Measurements from ENCODE around the gene USP17L27.
"Not testable (repeated sequence)": the region's sequence is repeated elsewhere in the genome, so short reads cannot be mapped to it uniquely, and the experiment has no call there.

Gene USP17L27, protein sequence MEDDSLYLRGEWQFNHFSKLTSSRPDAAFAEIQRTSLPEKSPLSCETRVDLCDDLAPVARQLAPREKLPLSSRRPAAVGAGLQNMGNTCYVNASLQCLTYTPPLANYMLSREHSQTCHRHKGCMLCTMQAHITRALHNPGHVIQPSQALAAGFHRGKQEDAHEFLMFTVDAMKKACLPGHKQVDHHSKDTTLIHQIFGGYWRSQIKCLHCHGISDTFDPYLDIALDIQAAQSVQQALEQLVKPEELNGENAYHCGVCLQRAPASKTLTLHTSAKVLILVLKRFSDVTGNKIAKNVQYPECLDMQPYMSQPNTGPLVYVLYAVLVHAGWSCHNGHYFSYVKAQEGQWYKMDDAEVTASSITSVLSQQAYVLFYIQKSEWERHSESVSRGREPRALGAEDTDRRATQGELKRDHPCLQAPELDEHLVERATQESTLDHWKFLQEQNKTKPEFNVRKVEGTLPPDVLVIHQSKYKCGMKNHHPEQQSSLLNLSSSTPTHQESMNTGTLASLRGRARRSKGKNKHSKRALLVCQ

DNA sequence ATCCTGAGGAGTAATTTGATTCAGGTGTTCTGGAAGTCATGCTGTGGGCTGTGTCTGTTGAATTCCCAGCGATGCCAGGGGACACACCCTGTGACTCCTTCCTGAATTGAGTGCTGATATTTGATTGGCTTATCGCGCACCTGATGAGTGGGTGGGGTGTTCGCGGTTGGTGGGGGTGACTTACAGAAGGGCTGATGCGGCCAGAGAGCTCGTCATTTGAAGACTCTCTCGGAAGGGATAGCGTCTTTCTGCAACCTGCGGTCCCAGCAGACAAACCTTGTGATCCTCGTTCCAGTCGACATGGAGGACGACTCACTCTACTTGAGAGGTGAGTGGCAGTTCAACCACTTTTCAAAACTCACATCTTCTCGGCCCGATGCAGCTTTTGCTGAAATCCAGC is at the start of gene USP17L27:
USP17L27 (plus strand) TSS at position 301 of the 400 bp plus-strand sequence; CDS start at position 301, 0 bp downstream.
- not testable (repeated sequence) for DNase-seq (ENCODE audit: low spot score)

DNA sequence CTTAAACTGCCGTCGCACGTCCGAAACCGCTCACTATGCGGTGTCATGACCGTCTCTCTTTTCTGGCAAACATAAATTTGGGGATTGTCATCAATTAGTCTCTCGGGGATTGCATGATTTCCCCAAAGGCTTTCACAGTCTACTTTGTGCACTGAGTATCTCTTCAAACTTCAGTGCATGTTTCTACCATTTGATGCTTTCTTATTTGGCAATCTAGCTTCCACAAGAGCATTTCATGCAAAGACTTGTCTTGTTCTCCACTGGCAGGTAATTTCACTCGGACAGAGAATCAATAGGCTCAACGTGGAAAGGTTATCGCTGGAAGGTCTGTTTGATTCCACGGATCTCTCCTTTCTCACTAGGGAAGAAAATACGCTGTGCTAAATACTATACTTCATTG is 19.8 kb upstream of the USP17L27 start:
- DNase-seq (ENCODE audit: low spot score) = not testable (repeated sequence)

DNA sequence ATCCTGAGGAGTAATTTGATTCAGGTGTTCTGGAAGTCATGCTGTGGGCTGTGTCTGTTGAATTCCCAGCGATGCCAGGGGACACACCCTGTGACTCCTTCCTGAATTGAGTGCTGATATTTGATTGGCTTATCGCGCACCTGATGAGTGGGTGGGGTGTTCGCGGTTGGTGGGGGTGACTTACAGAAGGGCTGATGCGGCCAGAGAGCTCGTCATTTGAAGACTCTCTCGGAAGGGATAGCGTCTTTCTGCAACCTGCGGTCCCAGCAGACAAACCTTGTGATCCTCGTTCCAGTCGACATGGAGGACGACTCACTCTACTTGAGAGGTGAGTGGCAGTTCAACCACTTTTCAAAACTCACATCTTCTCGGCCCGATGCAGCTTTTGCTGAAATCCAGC is 19.1 kb upstream of the USP17L27 start, which contains the start of gene USP17L24:
USP17L24 (plus strand) TSS at position 301 of the 400 bp plus-strand sequence; CDS start at position 301, 0 bp downstream.
- not testable (repeated sequence) for DNase-seq (ENCODE audit: low spot score)

DNA sequence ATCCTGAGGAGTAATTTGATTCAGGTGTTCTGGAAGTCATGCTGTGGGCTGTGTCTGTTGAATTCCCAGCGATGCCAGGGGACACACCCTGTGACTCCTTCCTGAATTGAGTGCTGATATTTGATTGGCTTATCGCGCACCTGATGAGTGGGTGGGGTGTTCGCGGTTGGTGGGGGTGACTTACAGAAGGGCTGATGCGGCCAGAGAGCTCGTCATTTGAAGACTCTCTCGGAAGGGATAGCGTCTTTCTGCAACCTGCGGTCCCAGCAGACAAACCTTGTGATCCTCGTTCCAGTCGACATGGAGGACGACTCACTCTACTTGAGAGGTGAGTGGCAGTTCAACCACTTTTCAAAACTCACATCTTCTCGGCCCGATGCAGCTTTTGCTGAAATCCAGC is 14.3 kb upstream of the USP17L27 start, which contains the start of gene USP17L25:
USP17L25 (plus strand) TSS at position 301 of the 400 bp plus-strand sequence; CDS start at position 301, 0 bp downstream.
- DNase-seq (ENCODE audit: low spot score) = not testable (repeated sequence)

DNA sequence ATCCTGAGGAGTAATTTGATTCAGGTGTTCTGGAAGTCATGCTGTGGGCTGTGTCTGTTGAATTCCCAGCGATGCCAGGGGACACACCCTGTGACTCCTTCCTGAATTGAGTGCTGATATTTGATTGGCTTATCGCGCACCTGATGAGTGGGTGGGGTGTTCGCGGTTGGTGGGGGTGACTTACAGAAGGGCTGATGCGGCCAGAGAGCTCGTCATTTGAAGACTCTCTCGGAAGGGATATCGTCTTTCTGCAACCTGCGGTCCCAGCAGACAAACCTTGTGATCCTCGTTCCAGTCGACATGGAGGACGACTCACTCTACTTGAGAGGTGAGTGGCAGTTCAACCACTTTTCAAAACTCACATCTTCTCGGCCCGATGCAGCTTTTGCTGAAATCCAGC is 9.6 kb upstream of the USP17L27 start, which contains the start of gene USP17L26:
USP17L26 (plus strand) TSS at position 301 of the 400 bp plus-strand sequence; CDS start at position 301, 0 bp downstream.
- not testable (repeated sequence) for DNase-seq (ENCODE audit: low spot score)

DNA sequence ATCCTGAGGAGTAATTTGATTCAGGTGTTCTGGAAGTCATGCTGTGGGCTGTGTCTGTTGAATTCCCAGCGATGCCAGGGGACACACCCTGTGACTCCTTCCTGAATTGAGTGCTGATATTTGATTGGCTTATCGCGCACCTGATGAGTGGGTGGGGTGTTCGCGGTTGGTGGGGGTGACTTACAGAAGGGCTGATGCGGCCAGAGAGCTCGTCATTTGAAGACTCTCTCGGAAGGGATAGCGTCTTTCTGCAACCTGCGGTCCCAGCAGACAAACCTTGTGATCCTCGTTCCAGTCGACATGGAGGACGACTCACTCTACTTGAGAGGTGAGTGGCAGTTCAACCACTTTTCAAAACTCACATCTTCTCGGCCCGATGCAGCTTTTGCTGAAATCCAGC is 4.8 kb upstream of the USP17L27 start, which contains the start of gene USP17L5:
USP17L5 (plus strand) TSS at position 301 of the 400 bp plus-strand sequence; CDS start at position 301, 0 bp downstream.
- DNase-seq (ENCODE audit: low spot score) = not testable (repeated sequence)

DNA sequence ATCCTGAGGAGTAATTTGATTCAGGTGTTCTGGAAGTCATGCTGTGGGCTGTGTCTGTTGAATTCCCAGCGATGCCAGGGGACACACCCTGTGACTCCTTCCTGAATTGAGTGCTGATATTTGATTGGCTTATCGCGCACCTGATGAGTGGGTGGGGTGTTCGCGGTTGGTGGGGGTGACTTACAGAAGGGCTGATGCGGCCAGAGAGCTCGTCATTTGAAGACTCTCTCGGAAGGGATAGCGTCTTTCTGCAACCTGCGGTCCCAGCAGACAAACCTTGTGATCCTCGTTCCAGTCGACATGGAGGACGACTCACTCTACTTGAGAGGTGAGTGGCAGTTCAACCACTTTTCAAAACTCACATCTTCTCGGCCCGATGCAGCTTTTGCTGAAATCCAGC is 4.6 kb downstream of the USP17L27 start, which contains the start of gene USP17L28:
USP17L28 (plus strand) TSS at position 301 of the 400 bp plus-strand sequence; CDS start at position 301, 0 bp downstream.
- not testable (repeated sequence) for DNase-seq (ENCODE audit: low spot score)

DNA sequence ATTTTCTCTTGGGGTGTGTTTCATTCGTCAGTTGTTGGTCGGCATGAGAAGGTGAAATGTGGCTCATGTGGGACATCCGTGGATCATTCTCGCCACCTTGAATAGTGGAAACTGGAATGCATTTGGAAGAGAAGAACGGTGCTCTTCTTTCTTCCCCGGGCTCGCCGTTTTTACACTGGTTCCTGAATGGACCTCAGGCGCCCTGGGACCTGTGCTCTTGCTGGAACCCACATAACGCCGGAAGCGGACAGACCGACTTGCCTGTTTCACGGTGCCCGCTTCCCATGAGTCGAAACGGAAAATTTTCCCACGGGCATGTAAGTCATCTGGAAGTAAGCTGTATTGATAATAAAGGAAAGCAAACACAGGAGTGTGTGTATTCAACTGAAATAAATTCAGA is 6.9 kb downstream of the USP17L27 start:
- DNase-seq (ENCODE audit: low spot score) = not testable (repeated sequence)

DNA sequence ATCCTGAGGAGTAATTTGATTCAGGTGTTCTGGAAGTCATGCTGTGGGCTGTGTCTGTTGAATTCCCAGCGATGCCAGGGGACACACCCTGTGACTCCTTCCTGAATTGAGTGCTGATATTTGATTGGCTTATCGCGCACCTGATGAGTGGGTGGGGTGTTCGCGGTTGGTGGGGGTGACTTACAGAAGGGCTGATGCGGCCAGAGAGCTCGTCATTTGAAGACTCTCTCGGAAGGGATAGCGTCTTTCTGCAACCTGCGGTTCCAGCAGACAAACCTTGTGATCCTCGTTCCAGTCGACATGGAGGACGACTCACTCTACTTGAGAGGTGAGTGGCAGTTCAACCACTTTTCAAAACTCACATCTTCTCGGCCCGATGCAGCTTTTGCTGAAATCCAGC is 9.4 kb downstream of the USP17L27 start, which contains the start of gene USP17L29:
USP17L29 (plus strand) TSS at position 301 of the 400 bp plus-strand sequence; CDS start at position 301, 0 bp downstream.
- DNase-seq (ENCODE audit: low spot score) = not testable (repeated sequence)

DNA sequence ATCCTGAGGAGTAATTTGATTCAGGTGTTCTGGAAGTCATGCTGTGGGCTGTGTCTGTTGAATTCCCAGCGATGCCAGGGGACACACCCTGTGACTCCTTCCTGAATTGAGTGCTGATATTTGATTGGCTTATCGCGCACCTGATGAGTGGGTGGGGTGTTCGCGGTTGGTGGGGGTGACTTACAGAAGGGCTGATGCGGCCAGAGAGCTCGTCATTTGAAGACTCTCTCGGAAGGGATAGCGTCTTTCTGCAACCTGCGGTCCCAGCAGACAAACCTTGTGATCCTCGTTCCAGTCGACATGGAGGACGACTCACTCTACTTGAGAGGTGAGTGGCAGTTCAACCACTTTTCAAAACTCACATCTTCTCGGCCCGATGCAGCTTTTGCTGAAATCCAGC is 18.9 kb downstream of the USP17L27 start, which contains the start of gene USP17L30:
USP17L30 (plus strand) TSS at position 301 of the 400 bp plus-strand sequence; CDS start at position 301, 0 bp downstream.
- not testable (repeated sequence) for DNase-seq (ENCODE audit: low spot score)

DNA sequence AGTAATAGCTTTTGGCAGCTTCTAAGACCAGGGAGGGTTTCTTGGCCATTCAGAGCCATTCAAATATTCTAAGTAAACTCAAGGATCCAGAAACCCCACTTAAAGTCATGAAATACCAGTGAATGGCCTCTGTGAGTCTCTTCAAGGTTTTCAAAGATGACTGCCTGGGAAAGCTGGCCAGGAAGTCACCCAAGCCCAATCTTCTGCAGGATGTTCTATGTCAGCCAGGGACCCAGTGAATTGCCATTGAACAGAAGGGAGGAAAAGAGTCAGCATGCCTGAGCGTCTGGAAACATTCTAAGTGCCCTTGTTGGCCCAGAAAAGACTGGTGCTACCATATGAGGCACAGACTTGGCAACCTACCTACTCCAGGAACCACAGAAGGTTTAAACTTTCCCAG is 35.9 kb downstream of the USP17L27 start:
- DNase-seq (ENCODE audit: low spot score) = not testable (repeated sequence)

DNA sequence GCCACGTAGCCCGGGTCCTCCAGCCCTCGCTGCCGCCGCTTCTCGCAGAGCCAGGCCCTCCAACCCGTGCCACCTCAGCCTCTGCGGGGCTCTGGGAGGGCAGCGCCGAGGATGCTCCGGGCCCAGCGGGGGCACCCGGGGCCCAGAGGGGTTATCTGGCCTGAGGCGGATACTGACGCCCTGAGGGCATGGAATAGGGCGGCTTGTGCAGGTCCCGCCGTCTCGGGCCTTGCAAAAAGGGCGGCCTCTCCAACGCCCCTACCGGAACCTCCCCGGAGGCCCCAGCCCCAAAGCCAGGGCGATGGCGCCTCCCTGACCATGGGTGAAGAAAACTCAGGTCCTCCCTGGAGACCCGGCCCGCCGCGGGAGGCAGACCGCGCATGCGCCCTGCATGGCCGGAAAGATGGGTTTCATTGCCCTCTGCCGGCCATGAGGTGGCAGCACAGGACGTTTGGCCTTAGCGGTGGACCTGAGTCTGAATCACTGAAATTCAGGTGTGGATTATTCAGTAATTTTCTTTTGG is 37.1 kb downstream of the USP17L27 start:
- peak; percentile 47 for DNase-seq (ENCODE audit: low spot score)

DNA sequence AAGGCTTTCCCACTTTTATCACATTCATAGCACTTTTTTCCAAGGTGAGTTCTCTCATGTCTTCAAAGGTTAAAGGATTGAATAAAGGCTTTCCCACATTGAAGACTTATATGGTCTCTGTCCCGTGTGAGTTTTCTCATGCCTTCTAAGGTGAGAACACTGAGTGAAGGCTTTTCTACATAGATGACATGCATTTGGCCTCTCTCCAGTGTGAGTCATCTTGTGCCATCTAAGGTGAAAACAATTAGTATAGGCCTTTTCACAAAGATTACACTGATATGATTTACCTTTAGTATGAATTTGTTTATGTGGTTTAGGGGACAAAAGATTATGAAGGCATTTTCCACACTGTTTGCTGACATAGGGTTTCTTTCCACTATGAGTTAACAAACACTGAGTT is 40.2 kb downstream of the USP17L27 start:
- DNase-seq (ENCODE audit: low spot score) = no peak

DNA sequence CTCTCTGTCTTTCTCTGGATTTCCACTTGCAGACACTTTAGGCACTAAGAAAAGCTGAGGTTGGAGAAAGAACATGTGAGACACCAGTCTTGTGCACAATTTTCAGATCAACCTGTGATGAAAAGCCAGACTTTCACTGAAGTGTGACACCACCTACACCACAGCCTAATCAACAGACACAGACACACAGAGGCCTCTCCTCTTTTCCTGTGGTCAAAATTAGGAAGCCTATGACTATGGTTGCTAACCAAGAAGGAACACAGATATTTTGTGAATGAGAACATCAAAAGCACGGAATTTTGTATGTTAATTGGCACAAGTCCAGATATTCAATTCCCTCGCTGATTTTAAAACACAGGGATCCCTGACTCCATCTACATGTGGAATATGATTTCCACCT is 45.1 kb downstream of the USP17L27 start:
- DNase-seq (ENCODE audit: low spot score) = not testable (repeated sequence)
